Mononuclear cell (primary cell): ENCODE measurements around the gene PLCD1. TPM values are rescaled to one million over a fixed set of nuclear protein-coding genes. Genes with fewer than 3 reads are reported as not detected.
A peak's percentile ranks its signal among the peaks of the same experiment; 100 is the strongest.
"Not testable (repeated sequence)": the region's sequence is repeated elsewhere in the genome, so short reads cannot be mapped to it uniquely, and the experiment has no call there.

Experiments
- H3K27me3 ChIP-seq: 2 replicates; pipeline ENCODE4 v1.6.0; 2011; ENCODE audit warnings: low read length, control low read depth; ENCODE audit not compliant: insufficient read depth
- H3K4me1 ChIP-seq: 2 replicates; pipeline ENCODE4 v1.5.1; 2011; ENCODE audit warnings: mild to moderate bottlenecking, low read length, control low read depth; ENCODE audit not compliant: insufficient read depth
- H3K4me3 ChIP-seq: 2 replicates; pipeline ENCODE4 v1.5.1; 2011; ENCODE audit warnings: mild to moderate bottlenecking, low read length, moderate library complexity
- H3K9me3 ChIP-seq: 2 replicates; pipeline ENCODE4 v1.5.1; 2011; ENCODE audit warnings: low read depth, mild to moderate bottlenecking, control low read depth, low read length
- total RNA-seq: library from RNA; depleted of rRNA; stranded (reverse); fragments of >200 nt; gene quantifications from one replicate; pipeline ENCODE4 v1.2.3, GENCODE V29; 2012

The PLCD1 gene
- total RNA-seq, 1 donor = 18.1 TPM

- no peaks in the 10 kb centered on the region for H3K9me3 ChIP-seq
- peaks cover 17% of the 10 kb centered on the region for H3K4me1 ChIP-seq
- H3K27me3 ChIP-seq = no peaks in the 10 kb centered on the region
- no peak overlapping the region for H3K4me3 ChIP-seq
These were observed 16.6 kb upstream of the PLCD1 start for GRCh38 chr3:38046027-38046426.

GRCh38 chr3:38043486-38043885 is 14.0 kb upstream of the PLCD1 start:
- no peaks in the 10 kb centered on the region for H3K27me3 ChIP-seq
- no peaks in the 10 kb centered on the region for H3K9me3 ChIP-seq
- H3K4me1 ChIP-seq = peaks cover 39% of the 10 kb centered on the region
- H3K4me3 ChIP-seq = no peak overlapping the region

GRCh38 chr3:38040401-38040800 is 11.0 kb upstream of the PLCD1 start:
- Histone ChIP-seq H3K4me1 (peaks cover 47% of the 10 kb centered on the region), H3K4me3 (no peak overlapping the region), H3K9me3 (no peaks in the 10 kb centered on the region), H3K27me3 (no peaks in the 10 kb centered on the region)

- H3K9me3 ChIP-seq = no peaks in the 10 kb centered on the region
These were observed 10.4 kb upstream of the PLCD1 start for GRCh38 chr3:38039899-38040261.

GRCh38 chr3:38039101-38039898 is 9.9 kb upstream of the PLCD1 start, which contains the start of gene DLEC1:
Gene DLEC1 (plus strand): TSS chr3:38039208. CDS start chr3:38039226, 18 bp downstream.
- Histone ChIP-seq H3K4me3 (peak within 1 kb of the TSS; percentile 40), H3K27me3 (no peaks in the 10 kb centered on the region), H3K9me3 (no peaks in the 10 kb centered on the region)

More at GRCh38 chr3:38039899-38040261, 10.4 kb upstream of the PLCD1 start:
- Histone ChIP-seq H3K4me3 (peak overlapping the region; percentile 40), H3K27me3 (no peaks in the 10 kb centered on the region), H3K4me1 (peaks cover 43% of the 10 kb centered on the region)

GRCh38 chr3:38038447-38038911 is 9.0 kb upstream of the PLCD1 start:
- H3K27me3 ChIP-seq = no peaks in the 10 kb centered on the region
- peaks cover 37% of the 10 kb centered on the region for H3K4me1 ChIP-seq
- H3K4me3 ChIP-seq = no peak overlapping the region
- H3K9me3 ChIP-seq = no peaks in the 10 kb centered on the region

More at GRCh38 chr3:38039101-38039898, 9.9 kb upstream of the PLCD1 start, which contains the start of gene DLEC1:
- H3K4me1 ChIP-seq = peaks cover 42% of the 10 kb centered on the region

GRCh38 chr3:38036906-38037305 is 7.5 kb upstream of the PLCD1 start:
- peaks cover 30% of the 10 kb centered on the region for H3K4me1 ChIP-seq

GRCh38 chr3:38036286-38036685 is 6.8 kb upstream of the PLCD1 start:
- H3K9me3 ChIP-seq = no peaks in the 10 kb centered on the region
- no peak overlapping the region for H3K4me3 ChIP-seq
- H3K27me3 ChIP-seq = peaks cover 9% of the 10 kb centered on the region
- peaks cover 33% of the 10 kb centered on the region for H3K4me1 ChIP-seq

More at GRCh38 chr3:38036906-38037305, 7.5 kb upstream of the PLCD1 start:
- Histone ChIP-seq H3K4me3 (no peak overlapping the region), H3K27me3 (peaks cover 2% of the 10 kb centered on the region), H3K9me3 (no peaks in the 10 kb centered on the region)

GRCh38 chr3:38034335-38034734 is 4.9 kb upstream of the PLCD1 start:
- not testable (repeated sequence) for H3K4me3 ChIP-seq, H3K9me3 ChIP-seq
- Histone ChIP-seq H3K4me1 (peaks cover 35% of the 10 kb centered on the region), H3K27me3 (peaks cover 23% of the 10 kb centered on the region)

GRCh38 chr3:38033586-38033985 is 4.1 kb upstream of the PLCD1 start:
- H3K4me3 ChIP-seq, H3K9me3 ChIP-seq: not testable (repeated sequence)
- Histone ChIP-seq H3K27me3 (peaks cover 27% of the 10 kb centered on the region), H3K4me1 (peaks cover 31% of the 10 kb centered on the region)

GRCh38 chr3:38032328-38032865 is 3.0 kb upstream of the PLCD1 start:
- Histone ChIP-seq H3K4me1 (peaks cover 22% of the 10 kb centered on the region), H3K4me3 (no peak overlapping the region), H3K27me3 (peaks cover 39% of the 10 kb centered on the region), H3K9me3 (no peaks in the 10 kb centered on the region)

- Histone ChIP-seq H3K4me1 (peaks cover 22% of the 10 kb centered on the region), H3K9me3 (no peaks in the 10 kb centered on the region), H3K27me3 (peaks cover 39% of the 10 kb centered on the region), H3K4me3 (no peak overlapping the region)
These were observed 1.9 kb upstream of the PLCD1 start for GRCh38 chr3:38031022-38031994.

- H3K4me3 ChIP-seq = peak overlapping the region; percentile 18
- peaks cover 39% of the 10 kb centered on the region for H3K27me3 ChIP-seq
- H3K9me3 ChIP-seq = no peaks in the 10 kb centered on the region
- peaks cover 29% of the 10 kb centered on the region for H3K4me1 ChIP-seq
These were observed 932 bp upstream of the PLCD1 start for GRCh38 chr3:38030126-38031021.
